DND-41 (cell line): ENCODE measurements around the gene FAM168A.

ENCODE experiments used
- CTCF ChIP-seq: IDR thresholded peaks from 2 replicates; pipeline ENCODE4 v1.5.1; 2012; ENCODE audit warnings: borderline replicate concordance, low read length, moderate library complexity, mild to moderate bottlenecking; ENCODE audit not compliant: poor library complexity, severe bottlenecking; ENCODE audit errors: extremely low read depth
- EZH2 ChIP-seq: IDR thresholded peaks from 3 replicates; pipeline ENCODE4 v1.6.1; 2012; ENCODE audit warnings: borderline replicate concordance, low read depth, mild to moderate bottlenecking, moderate library complexity, low read length, inconsistent platforms; ENCODE audit not compliant: severe bottlenecking

- TF ChIP-seq CTCF = no peak
- TF ChIP-seq EZH2 = no peak
These were observed 175.0 kb downstream of the FAM168A start for GRCh38 chr11:73422886-73423285.
